ENCODE results near the gene KLHL29. TPM values are rescaled to one million over a fixed set of nuclear protein-coding genes. Genes with fewer than 3 reads are reported as not detected.

KLHL29 gene
- total RNA-seq, 2 experiments from 2014 or later, result 0.23 to 0.66 TPM

DNA sequence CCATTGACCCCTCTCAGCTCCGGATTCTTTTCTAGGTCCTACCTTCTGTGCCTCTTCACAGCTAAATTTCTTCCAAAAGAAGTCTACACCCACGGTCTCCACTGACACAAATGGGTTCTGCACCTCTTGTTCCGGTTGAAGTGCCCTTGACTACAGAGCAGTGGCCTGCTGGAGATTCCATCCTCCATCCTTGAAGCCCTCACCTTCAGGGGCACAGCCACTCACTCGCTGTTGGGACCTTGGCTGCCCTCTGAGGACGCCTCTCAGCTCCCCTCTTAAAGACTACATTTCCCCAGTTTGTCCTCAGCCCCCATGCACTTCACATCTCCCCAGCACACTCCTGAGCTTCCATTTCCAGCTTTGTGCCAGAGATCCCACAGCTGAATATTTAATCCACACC lies 315.6 kb downstream of the KLHL29 start:
- Histone ChIP-seq H4K20me1 (ENCODE audit: insufficient read depth, low read length) (no peaks in the 10 kb centered on the region), H2AFZ (ENCODE audit: low read length) (no peak overlapping the region), H3K79me2 (ENCODE audit: insufficient read depth, low read depth, low read length) (no peaks in the 10 kb centered on the region), H3K4me3 (ENCODE audit: low read depth, low read length, poor library complexity, severe bottlenecking) (no peak overlapping the region), H3K36me3 (ENCODE audit: insufficient read depth, low read length) (no peaks in the 10 kb centered on the region), H3K4me2 (ENCODE audit: low read length) (no peak overlapping the region), H3K9me2 (ENCODE audit: insufficient read depth, low read length) (no peaks in the 10 kb centered on the region), H3K27ac (ENCODE audit: low read depth, low read length, poor library complexity, severe bottlenecking) (no peak overlapping the region), H3K9me3 (ENCODE audit: low read length) (no peaks in the 10 kb centered on the region), H3K4me1 (ENCODE audit: insufficient read depth, low read length, poor library complexity, severe bottlenecking) (no peaks in the 10 kb centered on the region)
- DNase-seq (ENCODE audit: low spot score), result no peak
- TF ChIP-seq, protein P1, sequence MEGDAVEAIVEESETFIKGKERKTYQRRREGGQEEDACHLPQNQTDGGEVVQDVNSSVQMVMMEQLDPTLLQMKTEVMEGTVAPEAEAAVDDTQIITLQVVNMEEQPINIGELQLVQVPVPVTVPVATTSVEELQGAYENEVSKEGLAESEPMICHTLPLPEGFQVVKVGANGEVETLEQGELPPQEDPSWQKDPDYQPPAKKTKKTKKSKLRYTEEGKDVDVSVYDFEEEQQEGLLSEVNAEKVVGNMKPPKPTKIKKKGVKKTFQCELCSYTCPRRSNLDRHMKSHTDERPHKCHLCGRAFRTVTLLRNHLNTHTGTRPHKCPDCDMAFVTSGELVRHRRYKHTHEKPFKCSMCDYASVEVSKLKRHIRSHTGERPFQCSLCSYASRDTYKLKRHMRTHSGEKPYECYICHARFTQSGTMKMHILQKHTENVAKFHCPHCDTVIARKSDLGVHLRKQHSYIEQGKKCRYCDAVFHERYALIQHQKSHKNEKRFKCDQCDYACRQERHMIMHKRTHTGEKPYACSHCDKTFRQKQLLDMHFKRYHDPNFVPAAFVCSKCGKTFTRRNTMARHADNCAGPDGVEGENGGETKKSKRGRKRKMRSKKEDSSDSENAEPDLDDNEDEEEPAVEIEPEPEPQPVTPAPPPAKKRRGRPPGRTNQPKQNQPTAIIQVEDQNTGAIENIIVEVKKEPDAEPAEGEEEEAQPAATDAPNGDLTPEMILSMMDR (conservative IDR thresholded peaks at IDR 0.05; ENCODE audit: low read length), result no peak
- no peak for TF ChIP-seq EZH2phosphoT487 (IDR thresholded peaks at IDR 0.05; ENCODE audit: borderline replicate concordance, low read depth, low read length)
- no TSS peak for BruUV-seq (replicated peaks)
- intact Hi-C loops (cut with micrococcal nuclease; ENCODE audit: unreplicated experiment), result no loop called here
- CTCF ChIA-PET (ENCODE audit: unreplicated experiment), result no interaction called here
- POLR2A ChIA-PET, result no interaction called here

DNA sequence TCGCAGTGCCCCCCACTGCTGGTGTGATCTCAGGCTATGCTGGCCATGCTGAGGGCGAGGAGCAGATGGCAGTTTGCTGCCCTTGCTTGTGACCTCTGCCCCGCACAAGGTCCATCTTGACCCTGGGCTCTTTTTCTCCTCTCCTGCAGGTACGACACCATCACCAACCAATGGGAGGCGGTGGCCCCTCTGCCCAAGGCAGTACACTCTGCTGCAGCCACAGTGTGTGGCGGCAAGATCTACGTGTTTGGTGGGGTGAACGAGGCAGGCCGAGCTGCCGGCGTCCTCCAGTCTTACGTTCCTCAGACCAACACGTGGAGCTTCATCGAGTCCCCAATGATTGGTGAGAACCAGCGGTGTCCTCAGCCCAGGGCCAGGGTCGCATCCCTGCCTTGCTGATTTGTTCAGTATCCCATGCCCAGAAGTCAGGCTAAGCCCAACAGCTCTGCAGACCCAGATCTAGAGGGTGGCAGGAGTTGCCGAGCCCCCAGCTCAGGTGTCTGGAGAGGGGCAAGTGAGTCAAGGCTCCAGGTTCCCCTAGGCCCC lies 318.1 kb downstream of the KLHL29 start:
- Histone ChIP-seq H3K9me3 (ENCODE audit: low read length) (no peaks in the 10 kb centered on the region), H3K27ac (ENCODE audit: low read depth, low read length, poor library complexity, severe bottlenecking) (no peak overlapping the region), H2AFZ (ENCODE audit: low read length) (no peak overlapping the region), H3K4me1 (ENCODE audit: insufficient read depth, low read length, poor library complexity, severe bottlenecking) (no peaks in the 10 kb centered on the region), H3K79me2 (ENCODE audit: insufficient read depth, low read depth, low read length) (no peaks in the 10 kb centered on the region), H3K9me2 (ENCODE audit: insufficient read depth, low read length) (no peaks in the 10 kb centered on the region), H3K36me3 (ENCODE audit: insufficient read depth, low read length) (no peaks in the 10 kb centered on the region), H4K20me1 (ENCODE audit: insufficient read depth, low read length) (no peaks in the 10 kb centered on the region), H3K4me3 (ENCODE audit: low read depth, low read length, poor library complexity, severe bottlenecking) (no peak overlapping the region), H3K4me2 (ENCODE audit: low read length) (no peak overlapping the region)
- BruUV-seq (replicated peaks), result no TSS peak
- intact Hi-C loops (cut with micrococcal nuclease; ENCODE audit: unreplicated experiment), result no loop called here
- DNase-seq (ENCODE audit: low spot score), result no peak
- no peak for TF ChIP-seq EZH2phosphoT487 (IDR thresholded peaks at IDR 0.05; ENCODE audit: borderline replicate concordance, low read depth, low read length)
- TF ChIP-seq, protein P1 (conservative IDR thresholded peaks at IDR 0.05; ENCODE audit: low read length), result no peak
- ChIA-PET POLR2A (interaction anchor here (0.6 kb wide), 1 partner anchor 12 kb away, joined by 3 read pairs; no protein-coding TSS in a partner anchor), CTCF (ENCODE audit: unreplicated experiment) (no interaction called here)

DNA sequence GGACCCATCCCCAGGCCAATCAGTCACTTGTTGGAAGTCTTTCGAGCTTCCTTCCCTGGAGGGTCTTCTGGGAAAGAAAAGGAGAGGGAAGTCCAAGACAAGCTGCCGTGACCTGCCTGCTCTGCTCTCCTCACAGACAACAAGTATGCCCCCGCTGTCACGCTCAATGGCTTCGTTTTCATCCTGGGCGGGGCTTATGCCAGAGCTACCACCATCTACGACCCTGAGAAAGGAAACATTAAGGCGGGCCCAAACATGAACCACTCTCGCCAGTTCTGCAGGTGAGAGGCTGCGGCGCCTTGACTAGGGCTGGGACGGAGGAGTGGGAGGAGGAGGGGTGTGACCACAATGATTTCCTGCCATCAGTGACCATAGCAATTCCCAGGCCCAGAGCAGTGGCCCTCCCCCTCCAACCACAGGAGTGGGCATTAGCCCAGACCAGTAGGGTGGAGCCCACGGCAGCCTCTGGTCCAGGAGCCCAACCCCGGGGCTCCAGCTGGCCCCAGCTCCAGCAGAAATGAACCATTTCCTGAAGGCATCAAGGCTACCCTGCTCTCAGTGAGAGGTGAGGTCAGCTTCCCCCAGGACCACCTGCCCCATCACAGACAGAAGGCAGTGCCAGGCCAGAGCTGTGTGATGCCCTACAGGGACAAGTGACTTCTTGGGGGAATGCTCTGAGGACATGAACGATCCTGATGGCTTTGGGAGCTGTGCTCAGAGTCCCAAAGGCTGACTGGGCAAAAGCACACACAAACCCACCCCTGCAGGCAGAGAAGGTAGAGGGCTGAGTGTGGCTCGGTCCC lies 318.8 kb downstream of the KLHL29 start:
- DNase-seq (ENCODE audit: low spot score), result no peak
- no TSS peak for BruUV-seq (replicated peaks)
- H3K4me2 ChIP-seq (ENCODE audit: low read length), result no peak overlapping the region
- POLR2A ChIA-PET, result interaction anchor here (0.6 kb wide), 1 partner anchor 11 kb away, joined by 3 read pairs; no protein-coding TSS in a partner anchor
- no peaks in the 10 kb centered on the region for H4K20me1 ChIP-seq (ENCODE audit: insufficient read depth, low read length)
- no peak for TF ChIP-seq EZH2phosphoT487 (IDR thresholded peaks at IDR 0.05; ENCODE audit: borderline replicate concordance, low read depth, low read length)
- TF ChIP-seq, protein P1 (conservative IDR thresholded peaks at IDR 0.05; ENCODE audit: low read length), result no peak
- H3K4me1 ChIP-seq (ENCODE audit: insufficient read depth, low read length, poor library complexity, severe bottlenecking), result no peaks in the 10 kb centered on the region
- H3K9me3 ChIP-seq (ENCODE audit: low read length), result no peaks in the 10 kb centered on the region
- H3K79me2 ChIP-seq (ENCODE audit: insufficient read depth, low read depth, low read length), result no peaks in the 10 kb centered on the region
- intact Hi-C loops (cut with micrococcal nuclease; ENCODE audit: unreplicated experiment), result no loop called here
- CTCF ChIA-PET (ENCODE audit: unreplicated experiment), result no interaction called here
- no peak overlapping the region for H3K4me3 ChIP-seq (ENCODE audit: low read depth, low read length, poor library complexity, severe bottlenecking)
- H3K9me2 ChIP-seq (ENCODE audit: insufficient read depth, low read length), result no peaks in the 10 kb centered on the region
- H2AFZ ChIP-seq (ENCODE audit: low read length), result no peak overlapping the region
- H3K27ac ChIP-seq (ENCODE audit: low read depth, low read length, poor library complexity, severe bottlenecking), result no peak overlapping the region
- H3K36me3 ChIP-seq (ENCODE audit: insufficient read depth, low read length), result no peaks in the 10 kb centered on the region

All from OCI-LY7 (cell line).